Lung (tissue), 12 donors: ENCODE data around the gene DSN1. TPM values are rescaled to one million over a fixed set of nuclear protein-coding genes. Genes with fewer than 3 reads are reported as not detected.

Experiments
- ATAC-seq: fragments of 200-7000 bp; cut with Tn5 transposase; one replicate; pipeline ENCODE4 v1.9.1; 2020; ENCODE audit warnings: moderate number of reproducible peaks; ENCODE audit not compliant: insufficient read depth, low FRiP score
- DNase-seq, 3 donors: peaks; one replicate each; pipeline ENCODE4 v3.0.0-alpha.2; 2013 to 2017
- H3K27ac ChIP-seq, 2 donors: one replicate each; pipeline ENCODE4 v1.5.1; 2013; ENCODE audit warnings: mild to moderate bottlenecking in 2 of 2, moderate library complexity in 2 of 2, control low read depth in 1 of 2, inconsistent platforms in 1 of 2, low read depth in 1 of 2, low read length in 1 of 2
- H3K27me3 ChIP-seq, 3 donors: one replicate each; pipeline ENCODE4 v1.5.1; 2013; ENCODE audit warnings: low read length in 2 of 3; ENCODE audit not compliant: control insufficient read depth in 3 of 3, insufficient read depth in 3 of 3
- H3K36me3 ChIP-seq, 4 donors: one replicate each; pipeline ENCODE4 v1.5.1; 2013; ENCODE audit warnings: low read length in 4 of 4, mild to moderate bottlenecking in 1 of 4, moderate library complexity in 1 of 4; ENCODE audit not compliant: control insufficient read depth in 4 of 4, insufficient read depth in 4 of 4
- H3K4me1 ChIP-seq, 5 donors: one replicate each; pipeline ENCODE4 v1.5.1; 2013; ENCODE audit warnings: low read length in 5 of 5, mild to moderate bottlenecking in 2 of 5, moderate library complexity in 1 of 5; ENCODE audit not compliant: control insufficient read depth in 5 of 5, insufficient read depth in 5 of 5
- H3K4me3 ChIP-seq: one replicate; pipeline ENCODE4 v1.5.1; 2013; ENCODE audit warnings: mild to moderate bottlenecking, control low read depth, moderate library complexity
- H3K9ac ChIP-seq, 2 donors: one replicate each; pipeline ENCODE4 v1.5.1; 2013; ENCODE audit warnings: low read length in 2 of 2, control low read depth in 1 of 2; ENCODE audit not compliant: insufficient read depth in 1 of 2
- H3K9me3 ChIP-seq, 4 donors: one replicate each; pipeline ENCODE4 v1.5.1; 2013; ENCODE audit warnings: low read length in 3 of 4, mild to moderate bottlenecking in 1 of 4, moderate library complexity in 1 of 4; ENCODE audit not compliant: control insufficient read depth in 4 of 4, insufficient read depth in 3 of 4
- WGBS, 2 donors: extraction: QIAGEN DNeasy Blood & Tissue Kit; methylation state at CpG; one replicate each; pipeline ENCODE4 v1.1.7; 2013; 5-methylcytosine and 5-hydroxymethylcytosine counted together
- polyA plus RNA-seq, 2 donors: library from polyadenylated mRNA; stranded (reverse); fragments of 200-250 nt; gene quantifications; one replicate each; pipeline ENCODE4 v1.2.1, GENCODE V29; 2013
- total RNA-seq, 2 donors: library from RNA; depleted of rRNA in 1 of 2; stranded (reverse); fragments of >200 nt in 1 of 2; gene quantifications; one replicate each; pipeline ENCODE4 v1.2.1, GENCODE V29; 2014 to 2021
- TF ChIP-seq, protein P1 (sequence below): IDR thresholded peaks from 2 replicates; pipeline ENCODE4 v1.5.1; 2012; ENCODE audit warnings: mild to moderate bottlenecking; ENCODE audit errors: control extremely low read depth, extremely low read depth
- donor health status: control.
- donor health status: control.
- donor health status: Bipolar disorder and iron deficiency.
- donor health status: healthy.
- donor health status: DM: yes; HTN: yes; CAD: no.

Gene DSN1
- total and polyA plus RNA-seq, 4 donors = 5.8 to 11.0 (median 9.7) TPM

GRCh38 chr20:36792422-36792821, 18.9 kb upstream of the DSN1 start:
- no peaks in the 10 kb centered on the region for H3K4me1 ChIP-seq
- no peak overlapping the region for H3K9ac ChIP-seq
- no peaks in the 10 kb centered on the region for H3K27me3 ChIP-seq
- ATAC-seq = no peak
- peak; percentile 56 to 63 (median 62) for DNase-seq
- no peaks in the 10 kb centered on the region for H3K9me3 ChIP-seq
- H3K4me3 ChIP-seq = no peak overlapping the region
- H3K27ac ChIP-seq = no peak overlapping the region
- peaks cover 8 to 34% (median 34%) of the 10 kb centered on the region in 4 donors for H3K36me3 ChIP-seq
- TF ChIP-seq, protein P1, sequence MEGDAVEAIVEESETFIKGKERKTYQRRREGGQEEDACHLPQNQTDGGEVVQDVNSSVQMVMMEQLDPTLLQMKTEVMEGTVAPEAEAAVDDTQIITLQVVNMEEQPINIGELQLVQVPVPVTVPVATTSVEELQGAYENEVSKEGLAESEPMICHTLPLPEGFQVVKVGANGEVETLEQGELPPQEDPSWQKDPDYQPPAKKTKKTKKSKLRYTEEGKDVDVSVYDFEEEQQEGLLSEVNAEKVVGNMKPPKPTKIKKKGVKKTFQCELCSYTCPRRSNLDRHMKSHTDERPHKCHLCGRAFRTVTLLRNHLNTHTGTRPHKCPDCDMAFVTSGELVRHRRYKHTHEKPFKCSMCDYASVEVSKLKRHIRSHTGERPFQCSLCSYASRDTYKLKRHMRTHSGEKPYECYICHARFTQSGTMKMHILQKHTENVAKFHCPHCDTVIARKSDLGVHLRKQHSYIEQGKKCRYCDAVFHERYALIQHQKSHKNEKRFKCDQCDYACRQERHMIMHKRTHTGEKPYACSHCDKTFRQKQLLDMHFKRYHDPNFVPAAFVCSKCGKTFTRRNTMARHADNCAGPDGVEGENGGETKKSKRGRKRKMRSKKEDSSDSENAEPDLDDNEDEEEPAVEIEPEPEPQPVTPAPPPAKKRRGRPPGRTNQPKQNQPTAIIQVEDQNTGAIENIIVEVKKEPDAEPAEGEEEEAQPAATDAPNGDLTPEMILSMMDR = no peak
- WGBS, 2 donors = 87 to 90% methylated on average over 3 of the region's 3 CpGs

GRCh38 chr20:36791862-36792261, 18.3 kb upstream of the DSN1 start:
- DNase-seq = no peak
- 94 to 95% methylated on average over 5 of the region's 5 CpGs for WGBS, 2 donors
- peaks cover 7 to 30% (median 29%) of the 10 kb centered on the region in 4 donors for H3K36me3 ChIP-seq

GRCh38 chr20:36786663-36787062, 13.1 kb upstream of the DSN1 start:
- DNase-seq = no peak
- TF ChIP-seq, protein P1 = no peak
- no peak overlapping the region for H3K9ac ChIP-seq
- no peak for ATAC-seq
- H3K9me3 ChIP-seq = no peaks in the 10 kb centered on the region
- H3K27ac ChIP-seq = no peak overlapping the region
- H3K27me3 ChIP-seq = no peaks in the 10 kb centered on the region
- no peak overlapping the region for H3K4me3 ChIP-seq
- peaks cover 2 to 34% (median 27%) of the 10 kb centered on the region in 4 donors for H3K36me3 ChIP-seq
- 79 to 92% methylated on average over 5 of the region's 5 CpGs for WGBS, 2 donors
- peaks cover 0 to 2% (median 0%) of the 10 kb centered on the region in 5 donors for H3K4me1 ChIP-seq

More at GRCh38 chr20:36791862-36792261, 18.3 kb upstream of the DSN1 start:
- H3K4me3 ChIP-seq = no peak overlapping the region
- H3K9me3 ChIP-seq = no peaks in the 10 kb centered on the region
- TF ChIP-seq, protein P1 = no peak
- no peak for ATAC-seq
- H3K4me1 ChIP-seq = no peaks in the 10 kb centered on the region
- H3K27me3 ChIP-seq = no peaks in the 10 kb centered on the region
- no peak overlapping the region for H3K27ac ChIP-seq
- no peak overlapping the region for H3K9ac ChIP-seq

GRCh38 chr20:36786246-36786645, 12.7 kb upstream of the DSN1 start:
- TF ChIP-seq, protein P1 = no peak
- Histone ChIP-seq H3K36me3 (peaks cover 2 to 34% (median 25%) of the 10 kb centered on the region in 4 donors), H3K27ac (no peak overlapping the region), H3K4me1 (peaks cover 0 to 2% (median 0%) of the 10 kb centered on the region in 5 donors), H3K9ac (no peak overlapping the region), H3K4me3 (no peak overlapping the region), H3K27me3 (no peaks in the 10 kb centered on the region), H3K9me3 (no peaks in the 10 kb centered on the region)
- DNase-seq (no peak), ATAC-seq (no peak)
- WGBS, 2 donors = 94 to 95% methylated on average over 13 of the region's 13 CpGs
